DND-41 (cell line): ENCODE results near the gene CLEC10A.
"Not testable (repeated sequence)": the region's sequence is repeated elsewhere in the genome, so short reads cannot be mapped to it uniquely, and the experiment has no call there.

Source experiments
- ATAC-seq: fragments of 200-7000 bp; cut with Tn5 transposase; 3 replicates; pipeline ENCODE4 v1.9.1; 2021; ENCODE audit warnings: low read depth; ENCODE audit not compliant: insufficient read depth
- DNase-seq: peaks from one replicate; pipeline ENCODE4 v3.0.0-alpha.2; 2020
- H2AFZ ChIP-seq: 2 replicates; pipeline ENCODE4 v1.6.0; 2012; ENCODE audit warnings: low read depth, low read length
- H3K27ac ChIP-seq: 2 replicates; pipeline ENCODE4 v1.5.1; 2012; ENCODE audit warnings: low read length, inconsistent platforms
- H3K27me3 ChIP-seq: fragments of 200-600 bp; sonication (generic); 2 replicates; pipeline ENCODE4 v1.6.0; 2012; ENCODE audit warnings: low read length, mild to moderate bottlenecking, inconsistent platforms; ENCODE audit not compliant: insufficient read depth, poor library complexity
- H3K36me3 ChIP-seq: 2 replicates; pipeline ENCODE4 v1.5.1; 2012; ENCODE audit warnings: low read length, inconsistent platforms; ENCODE audit not compliant: insufficient read depth
- H3K4me1 ChIP-seq: 2 replicates; pipeline ENCODE4 v1.5.1; 2012; ENCODE audit warnings: mild to moderate bottlenecking, low read length; ENCODE audit not compliant: insufficient read depth
- H3K4me2 ChIP-seq: 2 replicates; pipeline ENCODE4 v1.6.0; 2012; ENCODE audit warnings: mild to moderate bottlenecking, moderate library complexity, low read length, inconsistent platforms; ENCODE audit not compliant: insufficient read depth
- H3K4me3 ChIP-seq, 2 experiments: fragments of 200-600 bp in 1 of 2; shearing (Covaris generic) in 1 of 2; 2 replicates each; pipeline ENCODE4 v1.5.1; 2012 to 2016; ENCODE audit warnings: inconsistent platforms in 2 of 2, low read length in 2 of 2, mild to moderate bottlenecking in 2 of 2, low read depth in 1 of 2, moderate library complexity in 1 of 2
- H3K79me2 ChIP-seq: 2 replicates; pipeline ENCODE4 v1.6.0; 2012; ENCODE audit warnings: low read length, inconsistent platforms; ENCODE audit not compliant: insufficient read depth
- H3K9ac ChIP-seq: 2 replicates; pipeline ENCODE4 v1.6.0; 2012; ENCODE audit warnings: low read depth, mild to moderate bottlenecking, inconsistent platforms, low read length, moderate library complexity
- H3K9me3 ChIP-seq: 2 replicates; pipeline ENCODE4 v1.5.1; 2012; ENCODE audit warnings: low read length, moderate library complexity, mild to moderate bottlenecking, inconsistent platforms; ENCODE audit not compliant: insufficient read depth, severe bottlenecking
- H4K20me1 ChIP-seq: 2 replicates; pipeline ENCODE4 v1.6.0; 2012; ENCODE audit warnings: low read length; ENCODE audit not compliant: insufficient read depth
- CTCF ChIP-seq: IDR thresholded peaks from 2 replicates; pipeline ENCODE4 v1.5.1; 2012; ENCODE audit warnings: borderline replicate concordance, low read length, moderate library complexity, mild to moderate bottlenecking; ENCODE audit not compliant: poor library complexity, severe bottlenecking; ENCODE audit errors: extremely low read depth
- EZH2 ChIP-seq: IDR thresholded peaks from 3 replicates; pipeline ENCODE4 v1.6.1; 2012; ENCODE audit warnings: borderline replicate concordance, low read depth, mild to moderate bottlenecking, moderate library complexity, low read length, inconsistent platforms; ENCODE audit not compliant: severe bottlenecking

CLEC10A gene

GRCh38 chr17:7048968-7049367 is 31.1 kb downstream of the CLEC10A start:
- Histone ChIP-seq H3K9me3 (no peaks in the 10 kb centered on the region), H3K4me1 (peaks cover 9% of the 10 kb centered on the region), H3K4me3 (no peak overlapping the region), H3K27ac (no peak overlapping the region), H3K9ac (no peak overlapping the region), H3K4me2 (no peak overlapping the region), H4K20me1 (no peaks in the 10 kb centered on the region), H3K27me3 (peaks cover 12% of the 10 kb centered on the region), H3K36me3 (no peaks in the 10 kb centered on the region), H3K79me2 (no peaks in the 10 kb centered on the region), H2AFZ (no peak overlapping the region)
- DNase-seq: no peak
- TF ChIP-seq EZH2 (no peak), CTCF (no peak)
- no peak for ATAC-seq

- no peak overlapping the region for H3K4me3 ChIP-seq
- no peak overlapping the region for H2AFZ ChIP-seq
- no peak overlapping the region for H3K27ac ChIP-seq
- H3K4me1 ChIP-seq: peaks cover 9% of the 10 kb centered on the region
- H3K4me2 ChIP-seq: no peak overlapping the region
- ATAC-seq: no peak
- peaks cover 12% of the 10 kb centered on the region for H3K27me3 ChIP-seq
- H3K9me3 ChIP-seq: no peaks in the 10 kb centered on the region
- H3K36me3 ChIP-seq: no peaks in the 10 kb centered on the region
- H3K9ac ChIP-seq: no peak overlapping the region
- TF ChIP-seq EZH2: no peak
- no peak for TF ChIP-seq CTCF
- H4K20me1 ChIP-seq: no peaks in the 10 kb centered on the region
- H3K79me2 ChIP-seq: no peaks in the 10 kb centered on the region
- DNase-seq: no peak
Measured at GRCh38 chr17:7047566-7047965, 32.5 kb downstream of the CLEC10A start.

GRCh38 chr17:7046725-7047397 is 33.2 kb downstream of the CLEC10A start:
- H2AFZ ChIP-seq, H3K4me1 ChIP-seq, H4K20me1 ChIP-seq, H3K9me3 ChIP-seq, H3K36me3 ChIP-seq, ATAC-seq, H3K4me3 ChIP-seq, H3K9ac ChIP-seq, H3K4me2 ChIP-seq, DNase-seq, H3K79me2 ChIP-seq, H3K27ac ChIP-seq: not testable (repeated sequence)
- H3K27me3 ChIP-seq: peaks cover 12% of the 10 kb centered on the region

- peaks cover 12% of the 10 kb centered on the region for H3K27me3 ChIP-seq
- no peak for DNase-seq
- no peaks in the 10 kb centered on the region for H3K9me3 ChIP-seq
- H3K36me3 ChIP-seq: no peaks in the 10 kb centered on the region
- 0 out of 3 replicates have a peak, but pooled peaks have one; percentile 26 for ATAC-seq
- peaks cover 9% of the 10 kb centered on the region for H3K4me1 ChIP-seq
- no peak overlapping the region for H3K9ac ChIP-seq
- peak overlapping the region; percentile 13; the same call in 1 of the 2 replicates for H3K4me2 ChIP-seq
- no peak overlapping the region for H3K4me3 ChIP-seq
- TF ChIP-seq CTCF (no peak), EZH2 (no peak)
- H4K20me1 ChIP-seq: no peaks in the 10 kb centered on the region
- H3K27ac ChIP-seq: no peak overlapping the region
- no peaks in the 10 kb centered on the region for H3K79me2 ChIP-seq
- no peak overlapping the region for H2AFZ ChIP-seq
Measured at GRCh38 chr17:7046127-7046724, 33.8 kb downstream of the CLEC10A start.
